HepG2 (cell line): ENCODE data around the gene JOSD2. TPM values are rescaled to one million over a fixed set of nuclear protein-coding genes. Genes with fewer than 3 reads are reported as not detected.

Source experiments
- ATAC-seq: fragments of 200-7000 bp; cut with Tn5 transposase; 3 replicates; pipeline ENCODE4 v1.9.1; 2020; ENCODE audit warnings: mild to moderate bottlenecking, moderate library complexity
- BruUV-seq: library from RNA; stranded (reverse); fragments of 400-500 nt; replicated peaks from 2 replicates; lab custom pipeline; 2021; lab: Mats Ljungman, UMichigan
- CTCF ChIA-PET: fragments of 300-600 bp; formaldehyde crosslinking; extraction: SDS; loops from one replicate; lab custom pipeline; 2021; ENCODE audit warnings: low total read pairs, inconsistent platforms, low intra/inter-chr PET ratio; lab: Yijun Ruan, JAX
- POLR2A ChIA-PET: fragments of 350-600 bp; sonication (Branson Sonifier 250); formaldehyde crosslinking; loops from one replicate; lab custom pipeline; 2020; ENCODE audit warnings: antibody characterized with exemption, inconsistent platforms; lab: Yijun Ruan, JAX
- DNase-seq: peaks from one replicate; pipeline ENCODE4 v3.0.0-alpha.2; 2015; ENCODE audit warnings: low spot score
- FAIRE-seq: peaks from 3 replicates; lab custom pipeline; 2011; peaks lifted over from hg19 to GRCh38; lab: Jason Lieb, UNC
- H2AFZ ChIP-seq: one replicate; pipeline ENCODE4 v1.6.1; 2011; ENCODE audit warnings: low read length, inconsistent platforms
- H3K27ac ChIP-seq: fragments of 300-600 bp; 3 replicates; pipeline ENCODE4 v1.8.0; 2011; ENCODE audit warnings: mixed run types, mild to moderate bottlenecking, mixed read lengths, low read length, inconsistent platforms; ENCODE audit not compliant: insufficient read depth; ENCODE audit errors: extremely low read length
- H3K27me3 ChIP-seq, 2 experiments: fragments of 200-600 bp in 1 of 2; 2 replicates in 1 of 2; 3 replicates in 1 of 2; pipeline versions ENCODE4 v1.6.0 to v1.8.0; 2011; ENCODE audit warnings: low read length in 2 of 2, mild to moderate bottlenecking in 2 of 2, moderate library complexity in 2 of 2, inconsistent platforms in 1 of 2; ENCODE audit not compliant: insufficient read depth in 2 of 2, control insufficient read depth in 1 of 2
- H3K36me3 ChIP-seq, 2 experiments: fragments of 200-600 bp in 1 of 2; replicated peaks in 1 of 2; 2 replicates in 1 of 2; 3 replicates in 1 of 2; pipeline versions ENCODE4 v1.5.1 to v1.8.0; 2011; ENCODE audit warnings: low read length in 2 of 2, inconsistent platforms in 1 of 2; ENCODE audit not compliant: insufficient read depth in 2 of 2, control insufficient read depth in 1 of 2
- H3K4me1 ChIP-seq: 2 replicates; pipeline ENCODE4 v1.5.1; 2012; ENCODE audit warnings: low read length, inconsistent platforms; ENCODE audit not compliant: insufficient read depth
- H3K4me2 ChIP-seq: 2 replicates; pipeline ENCODE4 v1.6.0; 2011; ENCODE audit warnings: low read depth, low read length, inconsistent platforms
- H3K4me3 ChIP-seq, 3 experiments: fragments of 200-600 bp in 1 of 3; sonication (generic), shearing (Covaris generic) in 1 of 3; replicated peaks in 1 of 3; 2 replicates each; pipeline ENCODE4 v1.5.1; 2011 to 2016; ENCODE audit warnings: low read length in 3 of 3, inconsistent platforms in 2 of 3, low read depth in 2 of 3, mild to moderate bottlenecking in 2 of 3, control low read depth in 1 of 3, mixed read lengths in 1 of 3; ENCODE audit not compliant: insufficient read depth in 1 of 3
- H3K79me2 ChIP-seq: one replicate; pipeline ENCODE4 v1.6.1; 2011; ENCODE audit warnings: low read length, inconsistent platforms; ENCODE audit not compliant: insufficient read depth
- H3K9ac ChIP-seq: 2 replicates; pipeline ENCODE4 v1.6.0; 2011; ENCODE audit warnings: mild to moderate bottlenecking, low read depth, low read length, inconsistent platforms; ENCODE audit not compliant: insufficient read depth
- H3K9me3 ChIP-seq: 2 replicates; pipeline ENCODE4 v1.5.1; 2012; ENCODE audit warnings: mild to moderate bottlenecking, low read length
- H4K20me1 ChIP-seq: 2 replicates; pipeline ENCODE4 v1.6.0; 2011; ENCODE audit warnings: inconsistent platforms, mild to moderate bottlenecking, low read length, moderate library complexity; ENCODE audit not compliant: insufficient read depth
- HCFC1 ChIP-seq: fragments of 150-350 bp; IDR thresholded peaks from 2 replicates; pipeline ENCODE4 v1.6.1; 2014; ENCODE audit warnings: low read depth, low read length
- HOXD1 ChIP-seq: sonication (generic); formaldehyde crosslinking; IDR thresholded peaks from 2 replicates; pipeline ENCODE4 v1.5.0; 2020; ENCODE audit warnings: missing genetic modification reagents
- KDM2A ChIP-seq: sonication (generic); formaldehyde crosslinking; IDR thresholded peaks from 2 replicates; pipeline ENCODE4 v1.4.0; 2020; ENCODE audit warnings: low read depth, missing genetic modification reagents, borderline replicate concordance
- LCORL ChIP-seq, 2 experiments: fragments of 450-650 bp in 1 of 2; sonication (generic) in 1 of 2; formaldehyde crosslinking in 1 of 2; IDR thresholded peaks; 2 replicates each; pipeline versions ENCODE4 v1.5.0 to v1.6.1; 2017 to 2020; ENCODE audit warnings: antibody characterized with exemption in 1 of 2, missing genetic modification reagents in 1 of 2
- MYC ChIP-seq: sonication (generic); formaldehyde crosslinking; IDR thresholded peaks from 2 replicates; pipeline ENCODE4 v1.9.0; 2021; ENCODE audit warnings: missing genetic modification reagents, borderline replicate concordance
- SIN3B ChIP-seq: fragments of 150-350 bp; IDR thresholded peaks from 2 replicates; pipeline ENCODE4 v1.6.1; 2014; ENCODE audit warnings: low read length
- SNAPC4 ChIP-seq: sonication (generic); formaldehyde crosslinking; IDR thresholded peaks from 2 replicates; pipeline ENCODE4 v1.4.0; 2020; ENCODE audit warnings: mild to moderate bottlenecking, missing genetic modification reagents
- TRIM24 ChIP-seq: sonication (generic); formaldehyde crosslinking; IDR thresholded peaks from 2 replicates; pipeline ENCODE4 v1.8.0; 2022; ENCODE audit warnings: mild to moderate bottlenecking, missing genetic modification reagents
- WIZ ChIP-seq: sonication (generic); formaldehyde crosslinking; IDR thresholded peaks from 2 replicates; pipeline ENCODE4 v1.5.1; 2020; ENCODE audit warnings: mild to moderate bottlenecking, missing genetic modification reagents
- ZFP1 ChIP-seq: IDR thresholded peaks from 2 replicates; pipeline ENCODE4 v1.6.1; 2016
- ZNF24 ChIP-seq: fragments of 450-650 bp; IDR thresholded peaks from 2 replicates; pipeline ENCODE4 v1.6.1; 2017; ENCODE audit warnings: antibody characterized with exemption, mild to moderate bottlenecking
- ZNF549 ChIP-seq: sonication (generic); formaldehyde crosslinking; IDR thresholded peaks from 2 replicates; pipeline ENCODE4 v1.5.0; 2020; ENCODE audit warnings: missing genetic modification reagents
- WGBS: methylation state at CpG from one replicate; pipeline ENCODE4 v1.1.6; 2017; ENCODE audit warnings: low lambda C conversion rate; 5-methylcytosine and 5-hydroxymethylcytosine counted together
- in situ Hi-C: cut with HindIII; loops from 2 replicates; pipeline ENCODE4 v1.10.0; 2017; ENCODE audit warnings: low pct_unique_long_range_greater_than_20kb; ENCODE audit not compliant: extremely low pct_ligation_motif_present
- intact Hi-C: fragments of 100-400 bp; cut with micrococcal nuclease; formaldehyde crosslinking; loops from one replicate; pipeline ENCODE4 v1.10.0; 2022; ENCODE audit not compliant: unreplicated experiment
- polyA plus RNA-seq, 8 experiments: library from polyadenylated mRNA; depleted of rRNA in 3 of 8; stranded (reverse) in 7 of 8; unstranded in 1 of 8; fragments of >200 nt; fragmentation: Illumina TruSeq in 4 of 8; extraction: Trizol in 4 of 8; gene quantifications; 2 replicates each; pipeline versions ENCODE4 v1.2.1 to v1.2.3, GENCODE V29; 2011 to 2016; ENCODE audit warnings: low read depth in 4 of 8, missing spikeins in 1 of 8, mixed read lengths in 1 of 8; ENCODE audit not compliant: insufficient read depth in 1 of 8
- total RNA-seq, 5 experiments: library from RNA; depleted of rRNA; stranded (reverse); fragments of >200 nt; fragmentation: Illumina TruSeq; extraction: Trizol; gene quantifications; 2 replicates each; pipeline ENCODE4 v1.2.3, GENCODE V29; 2016; ENCODE audit warnings: low read depth in 1 of 5
- TF ChIP-seq, protein P1 (sequence below): sonication (generic); formaldehyde crosslinking; IDR thresholded peaks from 2 replicates; pipeline ENCODE4 v1.5.0; 2020; ENCODE audit warnings: missing genetic modification reagents, mild to moderate bottlenecking, borderline replicate concordance
- TF ChIP-seq, protein P2 (sequence below): sonication (generic); formaldehyde crosslinking; IDR thresholded peaks from 2 replicates; pipeline ENCODE4 v1.8.0; 2022; ENCODE audit warnings: missing genetic modification reagents, low read depth, mild to moderate bottlenecking, borderline replicate concordance

JOSD2 gene
- total and polyA plus RNA-seq, 2 of the 13 experiments (the other 11 are each of a cell fraction or from before 2014, with no cell fraction given), result 2.0 to 4.1 TPM

- intact Hi-C loops, result no loop called here
- Histone ChIP-seq H4K20me1 (no peaks in the 10 kb centered on the region), H2AFZ (no peak overlapping the region), H3K79me2 (no peaks in the 10 kb centered on the region), H3K27ac (no peak overlapping the region), H3K27me3 (no peaks in the 10 kb centered on the region), H3K4me2 (no peak overlapping the region), H3K4me1 (peaks cover 33% of the 10 kb centered on the region), H3K9me3 (no peaks in the 10 kb centered on the region), H3K36me3 (no peaks in the 10 kb centered on the region), H3K4me3 (no peak overlapping the region), H3K9ac (no peak overlapping the region)
- in situ Hi-C loops, result loop anchor here (10.0 kb wide), 1 partner anchor 94 kb away; the partner anchor contains the start of gene NR1H2
- TF ChIP-seq WIZ (CRISPR knock-in tag) (no peak), MYC (no peak), SIN3B (no peak)
- TF ChIP-seq, protein P1, sequence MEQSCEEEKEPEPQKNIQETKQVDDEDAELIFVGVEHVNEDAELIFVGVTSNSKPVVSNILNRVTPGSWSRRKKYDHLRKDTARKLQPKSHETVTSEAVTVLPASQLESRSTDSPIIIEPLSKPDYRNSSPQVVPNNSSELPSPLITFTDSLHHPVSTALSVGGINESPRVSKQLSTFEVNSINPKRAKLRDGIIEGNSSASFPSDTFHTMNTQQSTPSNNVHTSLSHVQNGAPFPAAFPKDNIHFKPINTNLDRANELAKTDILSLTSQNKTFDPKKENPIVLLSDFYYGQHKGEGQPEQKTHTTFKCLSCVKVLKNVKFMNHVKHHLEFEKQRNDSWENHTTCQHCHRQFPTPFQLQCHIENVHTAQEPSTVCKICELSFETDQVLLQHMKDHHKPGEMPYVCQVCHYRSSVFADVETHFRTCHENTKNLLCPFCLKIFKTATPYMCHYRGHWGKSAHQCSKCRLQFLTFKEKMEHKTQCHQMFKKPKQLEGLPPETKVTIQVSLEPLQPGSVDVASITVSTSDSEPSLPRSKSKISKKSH (CRISPR knock-in tag), result no peak
- TF ChIP-seq, protein P2, sequence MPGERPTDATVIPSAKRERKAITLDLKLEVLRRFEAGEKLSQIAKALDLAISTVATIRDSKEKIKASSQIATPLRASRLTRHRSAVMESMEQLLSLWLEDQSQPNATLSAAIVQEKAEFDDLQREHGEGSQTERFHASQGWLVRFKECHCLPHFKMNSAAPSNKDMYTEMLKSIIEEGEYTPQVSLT, result no peak
- CTCF ChIA-PET, result no interaction called here
- ATAC-seq (no peak), DNase-seq (no peak), FAIRE-seq (no peak)
- POLR2A ChIA-PET, result no interaction called here
- WGBS, result 63% methylated on average over 6 of the region's 6 CpGs
- no TSS peak for BruUV-seq
Observed at GRCh38 chr19:50468818-50469217, 42.2 kb downstream of the JOSD2 start.

DNA sequence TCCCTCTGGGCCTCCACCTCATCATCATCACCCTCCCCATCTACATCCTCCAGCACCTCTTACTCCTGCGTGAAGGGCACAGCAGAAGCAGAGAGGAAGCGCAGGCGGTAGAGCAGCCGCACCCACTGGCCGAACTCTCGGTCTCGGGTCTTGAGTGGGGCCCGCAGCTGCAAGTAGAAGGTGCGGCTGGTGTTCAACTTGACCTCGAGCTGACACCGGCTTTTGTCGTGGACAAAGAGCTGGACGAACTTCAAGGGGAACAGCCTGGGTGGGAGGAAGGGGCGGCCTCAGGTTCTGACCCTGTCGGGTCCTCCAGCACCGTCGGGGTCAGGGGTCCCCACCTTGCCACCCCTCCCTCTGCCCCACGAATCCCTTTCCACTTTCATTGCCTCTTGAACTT lies 43.4 kb downstream of the JOSD2 start:
- Histone ChIP-seq H3K9me3 (no peaks in the 10 kb centered on the region), H3K79me2 (no peaks in the 10 kb centered on the region), H3K4me1 (peaks cover 35% of the 10 kb centered on the region), H3K27me3 (no peaks in the 10 kb centered on the region), H3K27ac (no peak overlapping the region), H3K36me3 (no peaks in the 10 kb centered on the region), H3K4me3 (no peak overlapping the region), H4K20me1 (no peaks in the 10 kb centered on the region), H2AFZ (no peak overlapping the region), H3K9ac (no peak overlapping the region), H3K4me2 (no peak overlapping the region)
- FAIRE-seq, result no peak
- in situ Hi-C loops, result loop anchor here (10.0 kb wide), 1 partner anchor 93 kb away; the partner anchor contains the start of gene NR1H2
- ATAC-seq, result no peak
- no peak for DNase-seq
- intact Hi-C loops, result no loop called here
- ChIA-PET CTCF (no interaction called here), POLR2A (no interaction called here)
- no TSS peak for BruUV-seq
- WGBS, result 55% methylated on average over 18 of the region's 18 CpGs
- TF ChIP-seq LCORL (IDR thresholded peaks at IDR 0.05) (no peak), LCORL (CRISPR knock-in tag; IDR thresholded peaks at IDR 0.05) (no peak), SNAPC4 (CRISPR knock-in tag) (no peak), ZFP1 (CRISPR knock-in tag) (no peak), ZNF24 (no peak), ZNF549 (CRISPR knock-in tag) (no peak), KDM2A (CRISPR knock-in tag) (no peak), HCFC1 (no peak), TRIM24 (CRISPR knock-in tag) (no peak), HOXD1 (CRISPR knock-in tag) (no peak)
